CD14-positive monocyte (primary cell): ENCODE results near the gene ATXN1L. TPM values are rescaled to one million over a fixed set of nuclear protein-coding genes. Genes with fewer than 3 reads are reported as not detected.
"Not testable (repeated sequence)": the region's sequence is repeated elsewhere in the genome, so short reads cannot be mapped to it uniquely, and the experiment has no call there.

Experiments
- DNase-seq, 3 donors: peaks; one replicate each; pipeline ENCODE4 v3.0.0-alpha.2; 2011 to 2022
- H2AFZ ChIP-seq: 2 replicates; pipeline ENCODE4 v1.6.0; 2012; ENCODE audit warnings: mild to moderate bottlenecking, low read depth, low read length, inconsistent platforms; ENCODE audit not compliant: insufficient read depth, poor library complexity, severe bottlenecking
- H3K27ac ChIP-seq, 2 donors: 1 replicate in 1 of 2; 2 replicates in 1 of 2; pipeline ENCODE4 v1.5.1; 2012 to 2013; ENCODE audit warnings: low read length in 2 of 2, control low read depth in 1 of 2, inconsistent platforms in 1 of 2, low read depth in 1 of 2, mild to moderate bottlenecking in 1 of 2
- H3K27me3 ChIP-seq, 2 donors: one replicate each; pipeline versions ENCODE4 v1.6.0 to v1.6.1; 2011 to 2013; ENCODE audit warnings: low read length in 2 of 2; ENCODE audit not compliant: control insufficient read depth in 2 of 2, insufficient read depth in 2 of 2
- H3K36me3 ChIP-seq, 2 donors: replicated peaks in 1 of 2; 1 replicate in 1 of 2; 2 replicates in 1 of 2; pipeline versions ENCODE4 v1.5.1 to v1.6.1; 2012 to 2013; ENCODE audit warnings: low read length in 2 of 2, control low read depth in 1 of 2, inconsistent platforms in 1 of 2, mild to moderate bottlenecking in 1 of 2; ENCODE audit not compliant: insufficient read depth in 2 of 2, control insufficient read depth in 1 of 2
- H3K4me1 ChIP-seq, 2 donors: 1 replicate in 1 of 2; 2 replicates in 1 of 2; pipeline versions ENCODE4 v1.5.1 to v1.6.1; 2012 to 2013; ENCODE audit warnings: low read length in 2 of 2, control low read depth in 1 of 2, inconsistent platforms in 1 of 2, mild to moderate bottlenecking in 1 of 2, moderate library complexity in 1 of 2; ENCODE audit not compliant: insufficient read depth in 2 of 2, control insufficient read depth in 1 of 2
- H3K4me2 ChIP-seq: replicated peaks from 2 replicates; pipeline ENCODE3; 2012; ENCODE audit warnings: low read length, moderate library complexity, mild to moderate bottlenecking; ENCODE audit not compliant: poor library complexity, severe bottlenecking; ENCODE audit errors: extremely low read depth
- H3K4me3 ChIP-seq, 3 experiments: fragments of 200-600 bp in 1 of 3; sonication (generic) in 1 of 3; replicated peaks in 1 of 3; 1 replicate in 2 of 3; 2 replicates in 1 of 3; pipeline ENCODE4 v1.5.1; 2011 to 2013; ENCODE audit warnings: low read length in 3 of 3, mild to moderate bottlenecking in 3 of 3, control low read depth in 2 of 3, low read depth in 2 of 3, inconsistent platforms in 1 of 3, moderate library complexity in 1 of 3
- H3K79me2 ChIP-seq: 2 replicates; pipeline ENCODE4 v1.6.0; 2012; ENCODE audit warnings: mild to moderate bottlenecking, control low read depth, inconsistent platforms, low read length, moderate library complexity; ENCODE audit not compliant: insufficient read depth
- H3K9ac ChIP-seq: 2 replicates; pipeline ENCODE4 v1.6.0; 2017; ENCODE audit warnings: low read length, mild to moderate bottlenecking; ENCODE audit not compliant: insufficient read depth, poor library complexity, severe bottlenecking
- H3K9me3 ChIP-seq, 2 donors: replicated peaks in 1 of 2; 1 replicate in 1 of 2; 2 replicates in 1 of 2; pipeline versions ENCODE4 v1.5.1 to v1.6.1; 2012 to 2013; ENCODE audit warnings: low read length in 2 of 2, control low read depth in 1 of 2; ENCODE audit not compliant: control insufficient read depth in 1 of 2, insufficient read depth in 1 of 2
- H4K20me1 ChIP-seq: 2 replicates; pipeline ENCODE4 v1.6.0; 2012; ENCODE audit warnings: mild to moderate bottlenecking, low read length, control low read depth, moderate library complexity; ENCODE audit not compliant: insufficient read depth
- H3K27ac Mint-ChIP-seq, 7 donors: one replicate each; pipeline ENCODE4 v1.8.0; 2020; ENCODE audit warnings: mild to moderate bottlenecking in 7 of 7, mixed read lengths in 7 of 7, moderate library complexity in 6 of 7, inconsistent platforms in 2 of 7
- H3K27me3 Mint-ChIP-seq, 3 donors: one replicate each; pipeline ENCODE4 v1.8.0; 2021 to 2022; ENCODE audit warnings: low read depth in 3 of 3, mild to moderate bottlenecking in 3 of 3, mixed read lengths in 3 of 3, moderate library complexity in 3 of 3, inconsistent platforms in 1 of 3
- H3K36me3 Mint-ChIP-seq, 2 donors: one replicate each; pipeline ENCODE4 v1.8.0; 2020; ENCODE audit warnings: mixed read lengths in 2 of 2, inconsistent platforms in 1 of 2, mild to moderate bottlenecking in 1 of 2
- H3K4me1 Mint-ChIP-seq: one replicate; pipeline ENCODE4 v1.8.0; 2020; ENCODE audit warnings: mild to moderate bottlenecking, mixed read lengths
- H3K4me3 Mint-ChIP-seq, 2 donors: one replicate each; pipeline ENCODE4 v1.8.0; 2020; ENCODE audit warnings: mild to moderate bottlenecking in 2 of 2, mixed read lengths in 2 of 2, moderate library complexity in 1 of 2
- H3K9me3 Mint-ChIP-seq, 7 donors: one replicate each; pipeline ENCODE4 v1.8.0; 2020 to 2022; ENCODE audit warnings: mixed read lengths in 7 of 7, mild to moderate bottlenecking in 6 of 7, moderate library complexity in 6 of 7, inconsistent platforms in 2 of 7
- WGBS: methylation state at CpG from one replicate; pipeline ENCODE4 v1.1.5; 2013; ENCODE audit warnings: missing lambda C conversion rate; ENCODE audit not compliant: insufficient coverage; 5-methylcytosine and 5-hydroxymethylcytosine counted together
- intact Hi-C, 2 donors: fragments of 100-400 bp; cut with micrococcal nuclease; formaldehyde crosslinking; loops; one replicate each; pipeline versions ENCODE4 v1.15.0 to v1.15.1; 2023
- polyA plus RNA-seq, 3 donors: library from polyadenylated mRNA; depleted of rRNA in 1 of 3; unstranded in 2 of 3; stranded (reverse) in 1 of 3; fragments of 300-500 nt in 2 of 3; fragments of >200 nt in 1 of 3; fragmentation: Illumina TruSeq in 2 of 3; gene quantifications; 1 replicate in 2 of 3; 2 replicates in 1 of 3; pipeline ENCODE4 v1.2.3, GENCODE V29; 2012 to 2021
- TF ChIP-seq, protein P1 (sequence below): fragments of 200-600 bp; IDR thresholded peaks from one replicate; pipeline ENCODE4 v1.8.0; 2022; ENCODE audit warnings: antibody characterized with exemption, mild to moderate bottlenecking

The ATXN1L gene
- polyA plus RNA-seq, 3 donors, result 6.7 to 27.9 (median 10.0) TPM

DNA sequence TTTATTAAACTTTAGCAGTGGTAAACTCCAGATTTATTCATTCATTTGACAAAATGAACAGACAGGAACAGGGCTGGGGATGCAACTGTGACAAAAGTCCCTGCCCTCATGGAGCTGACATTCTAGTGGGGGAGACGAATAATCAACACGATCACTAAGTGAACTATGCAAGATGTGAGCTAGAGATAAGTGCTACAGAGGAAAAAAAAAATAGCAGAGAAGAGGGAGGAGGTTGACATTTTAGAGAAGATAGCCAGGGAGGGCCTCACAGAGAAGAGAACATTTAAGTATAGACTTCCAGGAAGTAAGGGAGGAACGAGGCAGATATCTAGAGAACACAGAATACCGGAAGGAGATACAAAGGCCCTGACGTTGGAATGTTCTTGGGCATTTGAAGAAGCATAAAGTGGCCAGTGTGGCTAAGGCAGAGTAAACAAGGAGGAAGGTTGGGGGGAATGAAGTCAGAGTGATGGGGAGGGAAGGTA, 19.2 kb upstream of the ATXN1L start:
- no peak overlapping the region for H3K27ac Mint-ChIP-seq
- H3K36me3 Mint-ChIP-seq, result peaks cover 21 to 38% of the 10 kb centered on the region in 2 donors

GRCh38 chr16:71830359-71830758, 15.4 kb upstream of the ATXN1L start:
- intact Hi-C loops, result no loop called here
- H3K79me2 ChIP-seq, result no peaks in the 10 kb centered on the region
- no peak overlapping the region for H3K4me3 ChIP-seq
- H3K4me1 ChIP-seq, result no peaks in the 10 kb centered on the region
- no CpG with 5 or more reads among the region's 2 CpGs for WGBS
- DNase-seq, result no peak
- no peaks in the 10 kb centered on the region for H3K9me3 ChIP-seq
- no peak overlapping the region for H3K27ac ChIP-seq
- no peaks in the 10 kb centered on the region for H3K27me3 ChIP-seq
- Mint-ChIP-seq H3K4me3 (no peak overlapping the region), H3K36me3 (peaks cover 9 to 11% of the 10 kb centered on the region in 2 donors), H3K27ac (no peak overlapping the region), H3K27me3 (peaks cover 0 to 2% (median 0%) of the 10 kb centered on the region in 3 donors), H3K4me1 (peaks cover 2% of the 10 kb centered on the region), H3K9me3 (peaks cover 0 to 6% (median 0%) of the 10 kb centered on the region in 7 donors)
- no peaks in the 10 kb centered on the region for H4K20me1 ChIP-seq
- H2AFZ ChIP-seq, result no peak overlapping the region
- TF ChIP-seq, protein P1, sequence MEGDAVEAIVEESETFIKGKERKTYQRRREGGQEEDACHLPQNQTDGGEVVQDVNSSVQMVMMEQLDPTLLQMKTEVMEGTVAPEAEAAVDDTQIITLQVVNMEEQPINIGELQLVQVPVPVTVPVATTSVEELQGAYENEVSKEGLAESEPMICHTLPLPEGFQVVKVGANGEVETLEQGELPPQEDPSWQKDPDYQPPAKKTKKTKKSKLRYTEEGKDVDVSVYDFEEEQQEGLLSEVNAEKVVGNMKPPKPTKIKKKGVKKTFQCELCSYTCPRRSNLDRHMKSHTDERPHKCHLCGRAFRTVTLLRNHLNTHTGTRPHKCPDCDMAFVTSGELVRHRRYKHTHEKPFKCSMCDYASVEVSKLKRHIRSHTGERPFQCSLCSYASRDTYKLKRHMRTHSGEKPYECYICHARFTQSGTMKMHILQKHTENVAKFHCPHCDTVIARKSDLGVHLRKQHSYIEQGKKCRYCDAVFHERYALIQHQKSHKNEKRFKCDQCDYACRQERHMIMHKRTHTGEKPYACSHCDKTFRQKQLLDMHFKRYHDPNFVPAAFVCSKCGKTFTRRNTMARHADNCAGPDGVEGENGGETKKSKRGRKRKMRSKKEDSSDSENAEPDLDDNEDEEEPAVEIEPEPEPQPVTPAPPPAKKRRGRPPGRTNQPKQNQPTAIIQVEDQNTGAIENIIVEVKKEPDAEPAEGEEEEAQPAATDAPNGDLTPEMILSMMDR, result no peak
- H3K4me2 ChIP-seq, result no peak overlapping the region
- H3K36me3 ChIP-seq, result peaks cover 2 to 11% of the 10 kb centered on the region in 2 donors
- no peak overlapping the region for H3K9ac ChIP-seq

More for the DNA sequence above, 19.2 kb upstream of the ATXN1L start:
- WGBS, result 81% methylated on average over 5 of the region's 5 CpGs
- Histone ChIP-seq H3K79me2 (no peaks in the 10 kb centered on the region), H3K9ac (no peak overlapping the region), H2AFZ (no peak overlapping the region), H3K4me2 (no peak overlapping the region), H4K20me1 (no peaks in the 10 kb centered on the region), H3K9me3 (no peaks in the 10 kb centered on the region), H3K4me3 (no peak overlapping the region), H3K4me1 (no peaks in the 10 kb centered on the region), H3K27me3 (no peaks in the 10 kb centered on the region), H3K36me3 (peaks cover 2 to 20% of the 10 kb centered on the region in 2 donors), H3K27ac (no peak overlapping the region)
- intact Hi-C loops, result no loop called here
- peaks cover 0 to 4% (median 0%) of the 10 kb centered on the region in 7 donors for H3K9me3 Mint-ChIP-seq
- no peaks in the 10 kb centered on the region for H3K4me1 Mint-ChIP-seq
- no peak for DNase-seq
- no peak overlapping the region for H3K4me3 Mint-ChIP-seq
- no peaks in the 10 kb centered on the region for H3K27me3 Mint-ChIP-seq
- TF ChIP-seq, protein P1, result no peak

DNA sequence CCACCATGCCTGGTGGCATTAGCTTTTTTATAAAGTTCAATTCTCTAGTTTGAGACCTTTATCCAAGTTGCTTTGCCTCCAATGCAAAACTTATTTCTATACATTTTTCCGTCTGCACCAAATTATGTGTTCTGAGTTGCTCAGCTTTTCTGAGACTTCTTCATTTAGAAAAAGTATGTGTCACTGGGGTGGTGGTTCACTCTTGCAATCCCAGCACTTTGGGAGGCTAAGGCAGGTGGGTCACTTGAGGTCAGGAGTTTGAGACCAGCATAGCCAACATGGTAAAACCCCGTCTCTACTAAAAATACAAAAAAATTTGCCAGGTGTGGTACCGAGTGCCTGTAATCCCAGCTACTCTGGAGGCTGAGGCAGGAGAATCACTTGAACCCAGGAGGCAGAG, 14.1 kb upstream of the ATXN1L start:
- no CpG with 5 or more reads among the region's 3 CpGs for WGBS
- H3K4me2 ChIP-seq, H3K27me3 Mint-ChIP-seq, H3K27me3 ChIP-seq, H3K27ac ChIP-seq, H3K4me1 Mint-ChIP-seq, H3K79me2 ChIP-seq, H3K9me3 Mint-ChIP-seq, H4K20me1 ChIP-seq, H3K36me3 ChIP-seq, H3K9ac ChIP-seq, H3K4me3 ChIP-seq, DNase-seq, H3K36me3 Mint-ChIP-seq, intact Hi-C loops, H3K9me3 ChIP-seq, H3K27ac Mint-ChIP-seq, H3K4me1 ChIP-seq, H2AFZ ChIP-seq, H3K4me3 Mint-ChIP-seq: not testable (repeated sequence)
